Mesendoderm (in vitro differentiated cells): ENCODE measurements around the gene DNAAF1.
A peak's percentile ranks its signal among the peaks of the same experiment; 100 is the strongest.

Source experiments
- DNase-seq: peaks from one replicate; pipeline ENCODE4 v3.0.0; 2013
- H2AK5ac ChIP-seq: 2 replicates; pipeline ENCODE4 v1.6.1; 2013; ENCODE audit warnings: low read length, inconsistent platforms
- H2BK120ac ChIP-seq: 2 replicates; pipeline ENCODE4 v1.6.1; 2013; ENCODE audit warnings: low read depth, mild to moderate bottlenecking, low read length, moderate library complexity, mixed read lengths
- H2BK15ac ChIP-seq: replicated peaks from 2 replicates; pipeline ENCODE4 v1.6.1; 2013; ENCODE audit warnings: low read depth, mild to moderate bottlenecking, moderate library complexity
- H2BK5ac ChIP-seq: 2 replicates; pipeline ENCODE4 v1.6.1; 2013; ENCODE audit warnings: low read length, inconsistent platforms
- H3K18ac ChIP-seq: 2 replicates; pipeline ENCODE4 v1.6.1; 2013; ENCODE audit warnings: mild to moderate bottlenecking, low read length, mixed read lengths
- H3K23ac ChIP-seq: one replicate; pipeline ENCODE4 v1.6.1; 2013; ENCODE audit warnings: low read length
- H3K27ac ChIP-seq: 2 replicates; pipeline ENCODE4 v1.5.1; 2013; ENCODE audit warnings: low read depth, mild to moderate bottlenecking, inconsistent platforms, low read length, moderate library complexity
- H3K27me3 ChIP-seq: 2 replicates; pipeline ENCODE4 v1.6.1; 2013; ENCODE audit warnings: low read length, control low read depth, mild to moderate bottlenecking, inconsistent platforms; ENCODE audit not compliant: insufficient read depth, poor library complexity
- H3K36me3 ChIP-seq: 2 replicates; pipeline ENCODE4 v1.6.1; 2013; ENCODE audit warnings: low read length, inconsistent platforms; ENCODE audit not compliant: control insufficient read depth, insufficient read depth
- H3K4ac ChIP-seq: one replicate; pipeline ENCODE4 v1.6.1; 2013; ENCODE audit warnings: low read depth, mild to moderate bottlenecking, low read length, moderate library complexity
- H3K4me1 ChIP-seq: 2 replicates; pipeline ENCODE4 v1.6.1; 2013; ENCODE audit warnings: low read depth, low read length, inconsistent platforms; ENCODE audit not compliant: control insufficient read depth
- H3K4me2 ChIP-seq: 2 replicates; pipeline ENCODE4 v1.6.1; 2013; ENCODE audit warnings: low read length
- H3K4me3 ChIP-seq: 2 replicates; pipeline ENCODE4 v1.5.1; 2013; ENCODE audit warnings: mild to moderate bottlenecking, low read length
- H3K56ac ChIP-seq: one replicate; pipeline ENCODE4 v1.6.1; 2013; ENCODE audit warnings: low read length
- H3K79me1 ChIP-seq: 2 replicates; pipeline ENCODE4 v1.6.1; 2013; ENCODE audit warnings: low read length, inconsistent platforms
- H3K79me2 ChIP-seq: 2 replicates; pipeline ENCODE4 v1.6.1; 2013; ENCODE audit warnings: mild to moderate bottlenecking, low read length; ENCODE audit not compliant: control insufficient read depth, insufficient read depth
- H3K9ac ChIP-seq: 2 replicates; pipeline ENCODE4 v1.6.1; 2013; ENCODE audit warnings: low read length, inconsistent platforms
- H4K5ac ChIP-seq: one replicate; pipeline ENCODE4 v1.6.1; 2013; ENCODE audit warnings: low read length
- H4K8ac ChIP-seq: one replicate; pipeline ENCODE4 v1.6.1; 2013; ENCODE audit warnings: low read depth, mild to moderate bottlenecking, control low read depth, low read length, moderate library complexity
- WGBS: extraction: QIAGEN DNeasy Blood & Tissue Kit; methylation state at CpG from one replicate; pipeline ENCODE4 v1.1.7; 2013; ENCODE audit warnings: low lambda C conversion rate, missing lambda C conversion rate; ENCODE audit not compliant: insufficient coverage; ENCODE audit errors: extremely low coverage; 5-methylcytosine and 5-hydroxymethylcytosine counted together

DNAAF1 gene

GRCh38 chr16:84138500-84138823, 6.6 kb upstream of the DNAAF1 start:
- H3K56ac ChIP-seq, result no peak overlapping the region
- H3K36me3 ChIP-seq, result no peaks in the 10 kb centered on the region
- H3K79me1 ChIP-seq, result peaks cover 19% of the 10 kb centered on the region
- no peak overlapping the region for H2BK120ac ChIP-seq
- H3K27me3 ChIP-seq, result no peaks in the 10 kb centered on the region
- no CpG with 5 or more reads among the region's 2 CpGs for WGBS
- no peak overlapping the region for H3K4me3 ChIP-seq
- no peak overlapping the region for H3K23ac ChIP-seq
- peaks cover 15% of the 10 kb centered on the region for H3K79me2 ChIP-seq
- no peak overlapping the region for H3K27ac ChIP-seq
- H3K18ac ChIP-seq, result no peak overlapping the region
- no peak overlapping the region for H3K4me2 ChIP-seq
- no peak for DNase-seq
- no peak overlapping the region for H2AK5ac ChIP-seq
- no peak overlapping the region for H3K9ac ChIP-seq
- H4K5ac ChIP-seq, result no peak overlapping the region
- no peak overlapping the region for H2BK5ac ChIP-seq
- no peak overlapping the region for H4K8ac ChIP-seq
- H3K4me1 ChIP-seq, result peaks cover 14% of the 10 kb centered on the region
- no peak overlapping the region for H3K4ac ChIP-seq
- H2BK15ac ChIP-seq, result no peak overlapping the region

DNA sequence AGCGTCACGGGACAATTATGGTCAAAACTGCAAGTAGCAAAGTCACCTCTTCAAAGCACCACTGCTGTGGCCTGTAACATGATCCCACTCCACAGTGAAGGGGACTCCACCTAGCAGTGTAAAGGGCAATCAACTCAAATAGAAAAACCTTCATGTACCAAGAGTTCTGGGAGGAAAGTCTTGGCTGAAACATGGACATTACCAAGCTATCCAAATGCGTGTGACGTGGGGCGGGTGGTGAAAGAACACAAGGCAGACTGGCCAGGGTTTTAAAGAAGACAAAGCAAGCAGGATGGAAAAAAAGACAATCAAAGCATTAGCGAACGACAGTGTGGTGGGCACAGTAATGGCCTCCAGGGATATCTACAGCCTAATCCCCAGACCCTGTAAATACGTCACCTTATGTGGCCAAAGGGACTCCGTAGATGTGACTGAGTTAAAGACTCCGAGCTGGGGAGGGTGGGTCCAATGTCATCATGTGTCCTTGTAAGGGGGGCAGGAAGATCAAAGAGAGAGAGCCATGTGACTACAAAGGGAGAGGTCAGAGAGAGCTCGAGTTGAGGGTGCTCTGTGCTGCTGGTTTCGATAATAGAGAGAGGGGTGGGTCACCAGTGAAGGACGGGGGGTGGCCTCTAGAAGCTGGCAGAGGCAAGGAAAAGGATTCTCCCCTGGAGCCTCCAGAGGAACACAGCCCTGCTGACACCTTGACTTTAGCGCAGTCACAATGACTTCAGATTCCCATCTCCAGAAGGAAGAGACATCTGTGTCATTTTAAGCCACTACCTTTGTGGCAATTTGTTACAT, 6.1 kb upstream of the DNAAF1 start:
- no peak overlapping the region for H3K18ac ChIP-seq
- H3K56ac ChIP-seq, result peak overlapping the region; percentile 22
- no CpG with 5 or more reads among the region's 14 CpGs for WGBS
- H3K23ac ChIP-seq, result no peak overlapping the region
- no peak overlapping the region for H3K4me3 ChIP-seq
- no peak overlapping the region for H2BK5ac ChIP-seq
- DNase-seq, result peak; percentile 72
- H3K9ac ChIP-seq, result peak overlapping the region; percentile 33
- peaks cover 14% of the 10 kb centered on the region for H3K4me1 ChIP-seq
- no peak overlapping the region for H2BK120ac ChIP-seq
- no peak overlapping the region for H3K4ac ChIP-seq
- H3K79me2 ChIP-seq, result peaks cover 15% of the 10 kb centered on the region
- no peak overlapping the region for H4K8ac ChIP-seq
- H2AK5ac ChIP-seq, result no peak overlapping the region
- peaks cover 19% of the 10 kb centered on the region for H3K79me1 ChIP-seq
- H3K27me3 ChIP-seq, result no peaks in the 10 kb centered on the region
- H3K27ac ChIP-seq, result no peak overlapping the region
- H3K4me2 ChIP-seq, result no peak overlapping the region
- no peaks in the 10 kb centered on the region for H3K36me3 ChIP-seq
- H4K5ac ChIP-seq, result no peak overlapping the region
- H2BK15ac ChIP-seq, result no peak overlapping the region

- H4K5ac ChIP-seq, result no peak overlapping the region
- H3K4ac ChIP-seq, result no peak overlapping the region
- WGBS, result no CpG with 5 or more reads among the region's 6 CpGs
- peaks cover 19% of the 10 kb centered on the region for H3K79me2 ChIP-seq
- no peak overlapping the region for H3K23ac ChIP-seq
- no peak overlapping the region for H2AK5ac ChIP-seq
- H3K18ac ChIP-seq, result no peak overlapping the region
- H2BK5ac ChIP-seq, result no peak overlapping the region
- no peak overlapping the region for H2BK15ac ChIP-seq
- no peaks in the 10 kb centered on the region for H3K36me3 ChIP-seq
- no peaks in the 10 kb centered on the region for H3K27me3 ChIP-seq
- no peak overlapping the region for H3K4me3 ChIP-seq
- H4K8ac ChIP-seq, result no peak overlapping the region
- peaks cover 14% of the 10 kb centered on the region for H3K4me1 ChIP-seq
- peaks cover 21% of the 10 kb centered on the region for H3K79me1 ChIP-seq
- no peak overlapping the region for H3K27ac ChIP-seq
- no peak overlapping the region for H2BK120ac ChIP-seq
- no peak overlapping the region for H3K9ac ChIP-seq
- peak overlapping the region; percentile 6 for H3K56ac ChIP-seq
- DNase-seq, result no peak
- H3K4me2 ChIP-seq, result no peak overlapping the region
Measured at GRCh38 chr16:84139628-84140258, 5.4 kb upstream of the DNAAF1 start.

DNA sequence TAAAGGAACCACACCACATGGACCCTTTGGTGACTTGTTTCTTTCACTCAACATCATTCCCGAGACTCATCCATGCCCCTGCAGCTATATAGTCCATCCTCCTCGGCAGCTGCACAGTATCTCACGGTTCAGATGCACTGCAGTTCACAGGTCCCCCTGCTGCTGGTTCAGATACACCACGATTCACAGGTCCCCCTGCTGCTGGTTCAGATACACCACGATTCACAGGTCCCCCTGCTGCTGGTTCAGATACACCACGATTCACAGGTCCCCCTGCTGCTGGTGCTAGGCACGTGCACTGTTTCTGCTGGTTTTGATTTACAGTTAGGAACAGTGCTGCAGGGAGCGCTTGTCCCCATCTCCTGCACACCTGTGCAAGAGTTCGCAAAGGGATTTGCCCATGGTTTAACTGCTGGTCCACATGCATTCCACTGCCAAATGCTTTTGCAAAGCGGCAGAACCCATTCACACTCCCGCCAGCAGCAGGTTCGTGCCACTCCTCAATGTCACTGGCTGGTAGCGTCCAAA, 3.9 kb upstream of the DNAAF1 start:
- peak; percentile 77 for DNase-seq
- Histone ChIP-seq H3K27ac (no peak overlapping the region), H3K4ac (no peak overlapping the region), H3K18ac (no peak overlapping the region), H3K79me1 (peaks cover 17% of the 10 kb centered on the region), H2AK5ac (no peak overlapping the region), H3K4me3 (no peak overlapping the region), H2BK15ac (no peak overlapping the region), H3K79me2 (peaks cover 17% of the 10 kb centered on the region), H3K4me2 (no peak overlapping the region), H3K4me1 (peaks cover 14% of the 10 kb centered on the region), H3K27me3 (no peaks in the 10 kb centered on the region), H3K56ac (no peak overlapping the region), H3K23ac (no peak overlapping the region), H2BK120ac (no peak overlapping the region), H3K36me3 (no peaks in the 10 kb centered on the region), H4K5ac (no peak overlapping the region), H3K9ac (no peak overlapping the region), H4K8ac (no peak overlapping the region), H2BK5ac (no peak overlapping the region)
- WGBS, result no CpG with 5 or more reads among the region's 13 CpGs

DNA sequence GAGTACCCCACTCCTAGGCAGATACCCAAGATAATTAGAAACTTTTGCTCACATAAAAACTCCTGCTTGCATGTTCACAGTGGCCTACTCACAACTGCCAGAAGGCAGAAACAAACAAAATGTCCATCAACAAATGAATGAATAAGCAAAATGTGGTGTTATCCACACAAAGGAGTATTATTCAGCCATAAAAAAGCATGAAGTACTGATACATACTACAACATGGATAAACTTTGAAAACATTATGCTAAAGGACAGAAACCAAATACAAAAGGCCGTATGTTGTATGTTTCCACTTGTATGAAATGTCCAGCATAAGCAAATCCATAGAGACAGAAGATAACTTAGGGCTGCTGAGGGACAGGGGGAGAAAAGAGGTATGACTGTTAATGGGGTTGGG, 2.0 kb upstream of the DNAAF1 start:
- no peak overlapping the region for H2BK5ac ChIP-seq
- no peak overlapping the region for H2AK5ac ChIP-seq
- no peaks in the 10 kb centered on the region for H3K27me3 ChIP-seq
- H3K9ac ChIP-seq, result no peak overlapping the region
- H3K4me2 ChIP-seq, result no peak overlapping the region
- peaks cover 7% of the 10 kb centered on the region for H3K79me2 ChIP-seq
- H3K79me1 ChIP-seq, result peaks cover 8% of the 10 kb centered on the region
- H3K4me1 ChIP-seq, result peaks cover 9% of the 10 kb centered on the region
- no CpG with 5 or more reads among the region's 1 CpG for WGBS
- no peak overlapping the region for H3K4me3 ChIP-seq
- no peak overlapping the region for H4K5ac ChIP-seq
- H3K18ac ChIP-seq, result no peak overlapping the region
- DNase-seq, result no peak
- H2BK120ac ChIP-seq, result no peak overlapping the region
- no peaks in the 10 kb centered on the region for H3K36me3 ChIP-seq
- no peak overlapping the region for H3K23ac ChIP-seq
- no peak overlapping the region for H3K27ac ChIP-seq
- no peak overlapping the region for H3K56ac ChIP-seq
- H4K8ac ChIP-seq, result no peak overlapping the region
- H2BK15ac ChIP-seq, result no peak overlapping the region
- no peak overlapping the region for H3K4ac ChIP-seq
